ENCODE results near the gene CD2BP2.

DNA sequence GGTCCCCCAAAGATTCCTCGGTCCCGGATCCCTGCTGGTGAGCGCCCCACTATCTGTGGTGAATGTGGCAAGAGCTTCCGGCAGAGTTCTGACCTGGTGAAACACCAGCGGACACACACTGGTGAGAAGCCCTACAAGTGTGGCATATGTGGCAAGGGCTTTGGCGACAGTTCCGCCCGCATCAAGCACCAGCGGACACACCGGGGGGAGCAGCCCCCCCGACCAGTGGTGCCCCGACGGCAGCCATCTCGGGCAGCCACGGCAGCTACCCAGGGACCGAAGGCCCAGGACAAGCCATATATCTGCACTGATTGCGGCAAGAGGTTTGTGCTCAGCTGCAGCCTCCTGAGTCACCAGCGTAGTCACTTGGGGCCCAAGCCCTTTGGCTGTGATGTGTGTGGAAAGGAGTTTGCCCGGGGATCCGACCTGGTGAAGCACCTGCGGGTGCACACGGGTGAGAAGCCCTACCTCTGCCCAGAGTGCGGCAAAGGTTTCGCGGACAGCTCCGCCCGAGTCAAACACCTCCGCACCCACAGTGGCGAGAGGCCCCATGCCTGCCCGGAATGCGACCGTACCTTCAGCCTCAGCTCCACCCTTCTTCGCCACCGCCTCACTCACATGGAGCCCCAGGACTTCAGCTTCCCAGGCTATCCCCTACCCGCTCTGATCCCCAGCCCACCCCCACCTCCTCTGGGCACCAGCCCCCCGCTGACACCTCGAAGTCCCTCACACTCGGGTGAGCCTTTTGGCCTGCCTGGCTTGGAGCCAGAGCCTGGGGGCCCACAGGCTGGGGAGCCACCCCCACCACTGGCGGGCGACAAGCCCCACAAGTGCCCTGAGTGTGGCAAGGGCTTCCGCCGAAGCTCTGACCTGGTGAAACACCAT lies 42.9 kb upstream of the CD2BP2 start:
- TF ChIP-seq CTCF (conservative IDR thresholded peaks at IDR 0.05 in 1 of 2, IDR thresholded peaks at IDR 0.05 in 1 of 2; ENCODE audit: low read depth in 1 of 2, low read length in 2 of 2) (no peak), EZH2 (IDR thresholded peaks at IDR 0.05; ENCODE audit: low read length, missing control alignments) (no peak)
